Keratinocyte (primary cell): Measurements from ENCODE around the gene NTNG1. TPM values are rescaled to one million over a fixed set of nuclear protein-coding genes. Genes with fewer than 3 reads are reported as not detected.

Source experiments
- DNase-seq: peaks from one replicate; pipeline ENCODE4 v3.0.0-alpha.2; 2011; ENCODE audit warnings: low read depth, missing footprints, low spot score
- FAIRE-seq: peaks from 2 replicates; lab custom pipeline; 2011; peaks lifted over from hg19 to GRCh38; lab: Jason Lieb, UNC
- H2AFZ ChIP-seq: 2 replicates; pipeline ENCODE4 v1.6.0; 2012; ENCODE audit warnings: low read length, control low read depth, inconsistent platforms; ENCODE audit not compliant: control insufficient read depth
- H3K27ac ChIP-seq: 2 replicates; pipeline ENCODE4 v1.5.1; 2011; ENCODE audit warnings: low read length; ENCODE audit not compliant: control insufficient read depth, insufficient read depth
- H3K27me3 ChIP-seq: 3 replicates; pipeline ENCODE4 v1.6.0; 2011; ENCODE audit warnings: low read length; ENCODE audit not compliant: control insufficient read depth, insufficient read depth; ENCODE audit errors: extremely low read depth
- H3K36me3 ChIP-seq, 2 experiments: 2 replicates in 1 of 2; 3 replicates in 1 of 2; pipeline ENCODE4 v1.5.1; 2011; ENCODE audit warnings: low read length in 2 of 2, mild to moderate bottlenecking in 1 of 2; ENCODE audit not compliant: control insufficient read depth in 2 of 2, insufficient read depth in 2 of 2; ENCODE audit errors: extremely low read depth in 1 of 2
- H3K4me1 ChIP-seq: 3 replicates; pipeline ENCODE4 v1.5.1; 2011; ENCODE audit warnings: low read length; ENCODE audit not compliant: control insufficient read depth, insufficient read depth; ENCODE audit errors: extremely low read depth
- H3K4me2 ChIP-seq: 3 replicates; pipeline ENCODE4 v1.6.0; 2011; ENCODE audit warnings: low read depth, low read length; ENCODE audit not compliant: control insufficient read depth, insufficient read depth; ENCODE audit errors: extremely low read depth
- H3K4me3 ChIP-seq, 3 experiments: fragments of 200-600 bp in 1 of 3; sonication (generic) in 1 of 3; 2 replicates in 2 of 3; 3 replicates in 1 of 3; pipeline ENCODE4 v1.5.1; 2011 to 2016; ENCODE audit warnings: low read length in 3 of 3, mild to moderate bottlenecking in 3 of 3, control low read depth in 2 of 3, inconsistent platforms in 1 of 3, low read depth in 1 of 3, mixed read lengths in 1 of 3, mixed run types in 1 of 3, moderate library complexity in 1 of 3; ENCODE audit not compliant: control insufficient read depth in 2 of 3, insufficient read depth in 2 of 3; ENCODE audit errors: extremely low read depth in 1 of 3
- H3K79me2 ChIP-seq: 2 replicates; pipeline ENCODE4 v1.6.0; 2012; ENCODE audit warnings: low read length; ENCODE audit not compliant: control insufficient read depth, insufficient read depth
- H3K9ac ChIP-seq: 3 replicates; pipeline ENCODE4 v1.6.0; 2011; ENCODE audit warnings: low read length; ENCODE audit not compliant: control insufficient read depth, insufficient read depth; ENCODE audit errors: extremely low read depth
- H3K9me1 ChIP-seq: 3 replicates; pipeline ENCODE4 v1.6.0; 2011; ENCODE audit warnings: low read length; ENCODE audit not compliant: control insufficient read depth, insufficient read depth; ENCODE audit errors: extremely low read depth
- H3K9me3 ChIP-seq: 2 replicates; pipeline ENCODE4 v1.5.1; 2012; ENCODE audit warnings: low read depth, low read length; ENCODE audit not compliant: control insufficient read depth
- H4K20me1 ChIP-seq: 3 replicates; pipeline ENCODE4 v1.6.0; 2011; ENCODE audit warnings: low read length; ENCODE audit not compliant: control insufficient read depth, insufficient read depth; ENCODE audit errors: extremely low read depth
- EZH2 ChIP-seq: IDR thresholded peaks from one replicate; pipeline ENCODE4 v1.6.1; 2012; ENCODE audit warnings: inconsistent platforms, mild to moderate bottlenecking, low read length, moderate library complexity
- dilution Hi-C: fragments of 300-500 bp; cut with MboI; formaldehyde crosslinking; loops from one replicate; pipeline ENCODE4 v1.7.0; 2020; ENCODE audit warnings: low sequenced_read_pairs; ENCODE audit not compliant: extremely low pct_ligation_motif_present
- polyA plus RNA-seq, 5 experiments: library from polyadenylated mRNA; depleted of rRNA in 3 of 5; stranded (reverse) in 3 of 5; stranded (forward) in 1 of 5; unstranded in 1 of 5; fragments of >200 nt; gene quantifications; 1 replicate in 1 of 5; 2 replicates in 3 of 5; 3 replicates in 1 of 5; pipeline versions ENCODE4 v1.2.1 to v1.2.3, GENCODE V29; 2011 to 2012; ENCODE audit warnings: missing spikeins in 2 of 5, low read depth in 1 of 5, low replicate concordance in 1 of 5
- TF ChIP-seq, protein P1 (sequence below), 3 experiments: IDR thresholded peaks in 1 of 3; conservative IDR thresholded peaks in 1 of 3; optimal IDR thresholded peaks in 1 of 3; 2 replicates in 2 of 3; 3 replicates in 1 of 3; pipeline versions ENCODE3 to v1.5.1; 2011; ENCODE audit warnings: low read length in 3 of 3, mild to moderate bottlenecking in 3 of 3, moderate library complexity in 2 of 3, control low read depth in 1 of 3, inconsistent platforms in 1 of 3; ENCODE audit not compliant: insufficient read depth in 2 of 3; ENCODE audit errors: extremely low read depth in 1 of 3

Gene NTNG1
- polyA plus RNA-seq, 1 donor (not counting 4 experiments of a cell fraction or from before 2014, with no cell fraction given), result 8.1 TPM

DNA sequence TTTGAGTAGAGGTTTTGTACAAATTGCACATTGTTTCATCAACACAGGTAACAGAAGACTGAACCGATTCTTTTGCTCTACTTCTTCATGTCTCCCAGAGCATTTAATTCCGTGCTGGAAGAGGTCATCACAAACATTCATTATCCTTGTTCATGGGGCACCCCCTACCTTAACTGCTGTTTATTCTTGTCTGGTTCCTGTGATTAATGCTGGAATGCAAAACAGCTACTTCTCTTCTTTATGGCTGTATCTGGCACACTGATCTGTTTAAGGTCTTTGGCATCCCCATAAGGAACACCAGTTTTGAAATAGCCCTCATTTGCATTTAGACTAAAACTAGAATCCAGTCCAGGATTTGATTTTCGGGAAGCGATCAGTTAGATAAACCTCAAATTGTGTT, 42.2 kb downstream of the NTNG1 start:
- Histone ChIP-seq H3K79me2 (no peaks in the 10 kb centered on the region), H2AFZ (no peak overlapping the region), H3K4me2 (no peak overlapping the region), H3K36me3 (no peaks in the 10 kb centered on the region), H3K9ac (no peak overlapping the region), H3K4me1 (peaks cover 4% of the 10 kb centered on the region), H3K4me3 (no peak overlapping the region), H3K9me1 (no peaks in the 10 kb centered on the region), H3K27ac (no peak overlapping the region), H3K27me3 (no peaks in the 10 kb centered on the region), H4K20me1 (no peaks in the 10 kb centered on the region), H3K9me3 (no peaks in the 10 kb centered on the region)
- FAIRE-seq (no peak), DNase-seq (no peak)
- dilution Hi-C loops, result no loop called here
- no peak for TF ChIP-seq EZH2
- TF ChIP-seq, protein P1, sequence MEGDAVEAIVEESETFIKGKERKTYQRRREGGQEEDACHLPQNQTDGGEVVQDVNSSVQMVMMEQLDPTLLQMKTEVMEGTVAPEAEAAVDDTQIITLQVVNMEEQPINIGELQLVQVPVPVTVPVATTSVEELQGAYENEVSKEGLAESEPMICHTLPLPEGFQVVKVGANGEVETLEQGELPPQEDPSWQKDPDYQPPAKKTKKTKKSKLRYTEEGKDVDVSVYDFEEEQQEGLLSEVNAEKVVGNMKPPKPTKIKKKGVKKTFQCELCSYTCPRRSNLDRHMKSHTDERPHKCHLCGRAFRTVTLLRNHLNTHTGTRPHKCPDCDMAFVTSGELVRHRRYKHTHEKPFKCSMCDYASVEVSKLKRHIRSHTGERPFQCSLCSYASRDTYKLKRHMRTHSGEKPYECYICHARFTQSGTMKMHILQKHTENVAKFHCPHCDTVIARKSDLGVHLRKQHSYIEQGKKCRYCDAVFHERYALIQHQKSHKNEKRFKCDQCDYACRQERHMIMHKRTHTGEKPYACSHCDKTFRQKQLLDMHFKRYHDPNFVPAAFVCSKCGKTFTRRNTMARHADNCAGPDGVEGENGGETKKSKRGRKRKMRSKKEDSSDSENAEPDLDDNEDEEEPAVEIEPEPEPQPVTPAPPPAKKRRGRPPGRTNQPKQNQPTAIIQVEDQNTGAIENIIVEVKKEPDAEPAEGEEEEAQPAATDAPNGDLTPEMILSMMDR (optimal IDR thresholded peaks at IDR 0.05 in 1 of 3, IDR thresholded peaks at IDR 0.05 in 1 of 3, conservative IDR thresholded peaks at IDR 0.05 in 1 of 3; ENCODE audit: extremely low read depth in 1 of 3, insufficient read depth in 2 of 3, low read length in 3 of 3), result no peak

DNA sequence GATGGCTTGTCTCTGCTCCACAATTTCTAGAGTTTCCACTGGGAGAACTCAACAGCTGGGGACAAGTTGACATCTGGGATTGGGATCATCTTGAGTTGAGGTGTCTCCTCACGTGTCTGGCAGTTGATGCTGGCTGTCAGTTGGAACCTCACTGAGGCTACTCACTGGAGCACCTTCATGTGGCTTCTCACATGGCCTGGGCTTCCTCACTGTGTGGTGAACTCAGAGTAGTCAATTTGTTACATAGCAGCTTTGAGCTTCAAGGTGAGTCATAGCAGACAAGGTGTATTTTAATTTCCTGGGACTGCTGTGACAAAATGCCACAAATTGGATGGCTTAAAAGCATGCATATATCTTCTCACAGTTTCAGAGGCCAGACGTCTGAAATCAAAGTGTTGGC, 44.0 kb downstream of the NTNG1 start:
- Histone ChIP-seq H3K27me3 (no peaks in the 10 kb centered on the region), H3K79me2 (no peaks in the 10 kb centered on the region), H3K4me3 (no peak overlapping the region), H3K9me1 (no peaks in the 10 kb centered on the region), H3K4me1 (peaks cover 4% of the 10 kb centered on the region), H3K36me3 (no peaks in the 10 kb centered on the region), H3K27ac (no peak overlapping the region), H3K9me3 (no peaks in the 10 kb centered on the region), H2AFZ (no peak overlapping the region), H4K20me1 (no peaks in the 10 kb centered on the region), H3K4me2 (no peak overlapping the region), H3K9ac (no peak overlapping the region)
- dilution Hi-C loops, result no loop called here
- DNase-seq (no peak), FAIRE-seq (no peak)
- TF ChIP-seq, protein P1 (optimal IDR thresholded peaks at IDR 0.05 in 1 of 3, IDR thresholded peaks at IDR 0.05 in 1 of 3, conservative IDR thresholded peaks at IDR 0.05 in 1 of 3; ENCODE audit: extremely low read depth in 1 of 3, insufficient read depth in 2 of 3, low read length in 3 of 3), result no peak
- no peak for TF ChIP-seq EZH2
